ENCODE results near the gene PSENEN. TPM values are rescaled to one million over a fixed set of nuclear protein-coding genes. Genes with fewer than 3 reads are reported as not detected.

Gene PSENEN
- total and polyA plus RNA-seq, 2 donors (not counting 1 experiment from before 2014, with no cell fraction given), result 16.0 to 31.4 TPM

DNA sequence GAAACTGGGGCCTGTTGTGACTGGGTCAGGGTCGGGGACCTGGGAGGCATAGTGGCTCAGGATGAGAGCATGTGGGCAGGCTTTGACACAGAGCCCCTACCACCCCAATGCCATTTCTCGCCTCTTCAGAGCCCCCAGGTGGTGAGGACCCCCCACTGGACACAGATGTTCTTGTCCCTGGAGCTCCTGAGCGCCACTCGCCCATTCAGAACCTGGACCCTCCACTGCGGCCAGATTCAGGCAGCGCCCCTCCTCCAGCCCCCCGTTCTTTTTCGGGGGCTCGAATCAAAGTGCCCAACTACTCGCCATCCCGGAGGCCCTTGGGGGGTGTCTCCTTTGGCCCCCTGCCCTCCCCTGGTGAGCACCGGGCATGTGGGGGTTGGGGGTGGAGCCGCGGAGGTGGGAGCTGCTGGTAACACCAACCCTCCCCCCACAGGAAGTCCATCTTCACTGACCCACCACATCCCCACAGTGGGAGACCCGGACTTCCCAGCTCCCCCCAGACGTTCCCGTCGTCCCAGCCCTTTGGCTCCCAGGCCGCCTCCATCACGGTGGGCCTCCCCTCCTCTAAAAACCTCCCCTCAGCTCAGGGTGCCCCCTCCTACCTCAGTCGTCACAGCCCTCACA is 13.6 kb upstream of the PSENEN start:
- H3K4me1 ChIP-seq (ENCODE audit: control insufficient read depth, extremely low read depth, insufficient read depth, low read length), result no peaks in the 10 kb centered on the region
- TF ChIP-seq EZH2 (IDR thresholded peaks at IDR 0.05; ENCODE audit: low read length, missing control alignments), result no peak
- H3K9ac ChIP-seq (ENCODE audit: insufficient read depth, low read length), result no peak overlapping the region
- H3K79me2 ChIP-seq (ENCODE audit: control insufficient read depth, insufficient read depth, low read length), result no peaks in the 10 kb centered on the region
- no peak overlapping the region for H3K4me2 ChIP-seq (ENCODE audit: extremely low read depth, insufficient read depth, low read length)
- no peak for DNase-seq (ENCODE audit: low read depth in 2 of 2)
- no peaks in the 10 kb centered on the region for H4K20me1 ChIP-seq (ENCODE audit: control insufficient read depth, extremely low read depth, insufficient read depth, low read length)
- H3K27me3 ChIP-seq (ENCODE audit: control insufficient read depth, insufficient read depth, low read length), result no peaks in the 10 kb centered on the region
- H3K9me3 ChIP-seq (ENCODE audit: control insufficient read depth, insufficient read depth, low read depth, low read length), result no peaks in the 10 kb centered on the region
- no peak overlapping the region for H3K27ac ChIP-seq (ENCODE audit: insufficient read depth, low read length)
- H2AFZ ChIP-seq (ENCODE audit: low read length), result no peak overlapping the region
- H3K4me3 ChIP-seq (replicated peaks in 1 of 4; ENCODE audit: control extremely low read depth in 1 of 4, insufficient read depth in 1 of 4, low read depth in 3 of 4, low read length in 4 of 4), result no peak overlapping the region
- peaks cover 55% of the 10 kb centered on the region for H3K36me3 ChIP-seq (ENCODE audit: control insufficient read depth, insufficient read depth, low read length)

- Histone ChIP-seq H2AFZ (ENCODE audit: low read length) (no peak overlapping the region), H3K79me2 (ENCODE audit: control insufficient read depth, insufficient read depth, low read length) (no peaks in the 10 kb centered on the region), H3K9me3 (ENCODE audit: control insufficient read depth, insufficient read depth, low read depth, low read length) (no peaks in the 10 kb centered on the region), H3K4me2 (ENCODE audit: extremely low read depth, insufficient read depth, low read length) (no peak overlapping the region), H3K4me1 (ENCODE audit: control insufficient read depth, extremely low read depth, insufficient read depth, low read length) (no peaks in the 10 kb centered on the region), H3K27me3 (ENCODE audit: control insufficient read depth, insufficient read depth, low read length) (no peaks in the 10 kb centered on the region), H3K27ac (ENCODE audit: insufficient read depth, low read length) (no peak overlapping the region), H3K9ac (ENCODE audit: insufficient read depth, low read length) (no peak overlapping the region), H4K20me1 (ENCODE audit: control insufficient read depth, extremely low read depth, insufficient read depth, low read length) (no peaks in the 10 kb centered on the region), H3K4me3 (replicated peaks in 1 of 4; ENCODE audit: control extremely low read depth in 1 of 4, insufficient read depth in 1 of 4, low read depth in 3 of 4, low read length in 4 of 4) (no peak overlapping the region), H3K36me3 (ENCODE audit: control insufficient read depth, insufficient read depth, low read length) (peaks cover 55% of the 10 kb centered on the region)
- TF ChIP-seq CTCF (conservative IDR thresholded peaks at IDR 0.05 in 1 of 2, IDR thresholded peaks at IDR 0.05 in 1 of 2; ENCODE audit: low read depth in 1 of 2, low read length in 2 of 2), result no peak
- TF ChIP-seq EZH2 (IDR thresholded peaks at IDR 0.05; ENCODE audit: low read length, missing control alignments), result no peak
- DNase-seq (ENCODE audit: low read depth in 2 of 2), result no peak
These were observed 12.8 kb upstream of the PSENEN start for GRCh38 chr19:35732540-35733179.

- Histone ChIP-seq H4K20me1 (ENCODE audit: control insufficient read depth, extremely low read depth, insufficient read depth, low read length) (no peaks in the 10 kb centered on the region), H3K27ac (ENCODE audit: insufficient read depth, low read length) (no peak overlapping the region), H3K4me1 (ENCODE audit: control insufficient read depth, extremely low read depth, insufficient read depth, low read length) (no peaks in the 10 kb centered on the region), H2AFZ (ENCODE audit: low read length) (no peak overlapping the region), H3K79me2 (ENCODE audit: control insufficient read depth, insufficient read depth, low read length) (no peaks in the 10 kb centered on the region), H3K9me3 (ENCODE audit: control insufficient read depth, insufficient read depth, low read depth, low read length) (no peaks in the 10 kb centered on the region), H3K9ac (ENCODE audit: insufficient read depth, low read length) (no peak overlapping the region), H3K4me3 (replicated peaks in 1 of 4; ENCODE audit: control extremely low read depth in 1 of 4, insufficient read depth in 1 of 4, low read depth in 3 of 4, low read length in 4 of 4) (no peak overlapping the region), H3K4me2 (ENCODE audit: extremely low read depth, insufficient read depth, low read length) (no peak overlapping the region), H3K27me3 (ENCODE audit: control insufficient read depth, insufficient read depth, low read length) (no peaks in the 10 kb centered on the region), H3K36me3 (ENCODE audit: control insufficient read depth, insufficient read depth, low read length) (peaks cover 59% of the 10 kb centered on the region)
- DNase-seq (ENCODE audit: low read depth in 2 of 2), result no peak
- TF ChIP-seq EZH2 (IDR thresholded peaks at IDR 0.05; ENCODE audit: low read length, missing control alignments), result no peak
- TF ChIP-seq CTCF (conservative IDR thresholded peaks at IDR 0.05 in 1 of 2, IDR thresholded peaks at IDR 0.05 in 1 of 2; ENCODE audit: low read depth in 1 of 2, low read length in 2 of 2), result no peak
These were observed 12.0 kb upstream of the PSENEN start for GRCh38 chr19:35733180-35734125.

All from fibroblast of lung (primary cell).